Measurements from ENCODE around the gene ANXA4.
"Not testable (repeated sequence)": the region's sequence is repeated elsewhere in the genome, so short reads cannot be mapped to it uniquely, and the experiment has no call there.

Gene ANXA4

GRCh38 chr2:69709290-69709689 is 32.6 kb upstream of the ANXA4 start:
- 0 out of 2 replicates have a peak, but pooled peaks cover 2% of the 10 kb centered on the region for H3K9me3 ChIP-seq (ENCODE audit: control insufficient read depth, insufficient read depth, low read depth, low read length)
- no peaks in the 10 kb centered on the region for H3K27me3 ChIP-seq (ENCODE audit: control insufficient read depth, insufficient read depth, low read length)
- peaks cover 13% of the 10 kb centered on the region for H3K4me1 ChIP-seq (ENCODE audit: control insufficient read depth, insufficient read depth, low read length)
- H3K9ac ChIP-seq (ENCODE audit: low read length), result no peak overlapping the region
- H3K27ac ChIP-seq (ENCODE audit: low read depth, low read length), result no peak overlapping the region
- no peak overlapping the region for H3K4me3 ChIP-seq (ENCODE audit: low read depth, low read length)
- no peaks in the 10 kb centered on the region for H3K36me3 ChIP-seq (ENCODE audit: control insufficient read depth, insufficient read depth, low read length)

GRCh38 chr2:69711971-69712370 is 30.0 kb upstream of the ANXA4 start:
- Histone ChIP-seq H3K4me1 (ENCODE audit: control insufficient read depth, insufficient read depth, low read length) (peaks cover 27% of the 10 kb centered on the region), H3K36me3 (ENCODE audit: control insufficient read depth, insufficient read depth, low read length) (no peaks in the 10 kb centered on the region), H3K4me3 (ENCODE audit: low read depth, low read length) (no peak overlapping the region), H3K9me3 (ENCODE audit: control insufficient read depth, insufficient read depth, low read depth, low read length) (0 out of 2 replicates have a peak, but pooled peaks cover 2% of the 10 kb centered on the region), H3K27me3 (ENCODE audit: control insufficient read depth, insufficient read depth, low read length) (no peaks in the 10 kb centered on the region), H3K9ac (ENCODE audit: low read length) (no peak overlapping the region), H3K27ac (ENCODE audit: low read depth, low read length) (no peak overlapping the region)

- H3K9me3 ChIP-seq (ENCODE audit: control insufficient read depth, insufficient read depth, low read depth, low read length), result 0 out of 2 replicates have a peak, but pooled peaks cover 2% of the 10 kb centered on the region
- no peak overlapping the region for H3K27ac ChIP-seq (ENCODE audit: low read depth, low read length)
- H3K4me1 ChIP-seq (ENCODE audit: control insufficient read depth, insufficient read depth, low read length), result peaks cover 44% of the 10 kb centered on the region
- no peaks in the 10 kb centered on the region for H3K36me3 ChIP-seq (ENCODE audit: control insufficient read depth, insufficient read depth, low read length)
- H3K4me3 ChIP-seq (ENCODE audit: low read depth, low read length), result no peak overlapping the region
- no peak overlapping the region for H3K9ac ChIP-seq (ENCODE audit: low read length)
- no peaks in the 10 kb centered on the region for H3K27me3 ChIP-seq (ENCODE audit: control insufficient read depth, insufficient read depth, low read length)
Measured at GRCh38 chr2:69714024-69714423, 27.9 kb upstream of the ANXA4 start.

GRCh38 chr2:69714539-69715220 is 27.3 kb upstream of the ANXA4 start:
- not testable (repeated sequence) for H3K9ac ChIP-seq (ENCODE audit: low read length); H3K36me3 ChIP-seq (ENCODE audit: control insufficient read depth, insufficient read depth, low read length); H3K4me3 ChIP-seq (ENCODE audit: low read depth, low read length); H3K27ac ChIP-seq (ENCODE audit: low read depth, low read length); H3K27me3 ChIP-seq (ENCODE audit: control insufficient read depth, insufficient read depth, low read length); H3K9me3 ChIP-seq (ENCODE audit: control insufficient read depth, insufficient read depth, low read depth, low read length)
- H3K4me1 ChIP-seq (ENCODE audit: control insufficient read depth, insufficient read depth, low read length), result peaks cover 39% of the 10 kb centered on the region

- H3K36me3 ChIP-seq (ENCODE audit: control insufficient read depth, insufficient read depth, low read length), result no peaks in the 10 kb centered on the region
Measured at GRCh38 chr2:69715964-69716363, 26.0 kb upstream of the ANXA4 start.

GRCh38 chr2:69716555-69717120 is 25.3 kb upstream of the ANXA4 start:
- H3K9me3 ChIP-seq (ENCODE audit: control insufficient read depth, insufficient read depth, low read depth, low read length), result no peaks in the 10 kb centered on the region
- no peaks in the 10 kb centered on the region for H3K36me3 ChIP-seq (ENCODE audit: control insufficient read depth, insufficient read depth, low read length)
- no peak overlapping the region for H3K27ac ChIP-seq (ENCODE audit: low read depth, low read length)
- no peaks in the 10 kb centered on the region for H3K27me3 ChIP-seq (ENCODE audit: control insufficient read depth, insufficient read depth, low read length)
- no peak overlapping the region for H3K9ac ChIP-seq (ENCODE audit: low read length)
- H3K4me3 ChIP-seq (ENCODE audit: low read depth, low read length), result no peak overlapping the region
- peaks cover 39% of the 10 kb centered on the region for H3K4me1 ChIP-seq (ENCODE audit: control insufficient read depth, insufficient read depth, low read length)

More at GRCh38 chr2:69715964-69716363, 26.0 kb upstream of the ANXA4 start:
- Histone ChIP-seq H3K27ac (ENCODE audit: low read depth, low read length) (no peak overlapping the region), H3K9ac (ENCODE audit: low read length) (no peak overlapping the region), H3K9me3 (ENCODE audit: control insufficient read depth, insufficient read depth, low read depth, low read length) (no peaks in the 10 kb centered on the region), H3K27me3 (ENCODE audit: control insufficient read depth, insufficient read depth, low read length) (no peaks in the 10 kb centered on the region), H3K4me3 (ENCODE audit: low read depth, low read length) (no peak overlapping the region), H3K4me1 (ENCODE audit: control insufficient read depth, insufficient read depth, low read length) (peaks cover 39% of the 10 kb centered on the region)

GRCh38 chr2:69717186-69717585 is 24.7 kb upstream of the ANXA4 start:
- Histone ChIP-seq H3K36me3 (ENCODE audit: control insufficient read depth, insufficient read depth, low read length) (no peaks in the 10 kb centered on the region), H3K27ac (ENCODE audit: low read depth, low read length) (no peak overlapping the region), H3K9me3 (ENCODE audit: control insufficient read depth, insufficient read depth, low read depth, low read length) (no peaks in the 10 kb centered on the region), H3K4me1 (ENCODE audit: control insufficient read depth, insufficient read depth, low read length) (peaks cover 39% of the 10 kb centered on the region), H3K9ac (ENCODE audit: low read length) (no peak overlapping the region), H3K4me3 (ENCODE audit: low read depth, low read length) (no peak overlapping the region), H3K27me3 (ENCODE audit: control insufficient read depth, insufficient read depth, low read length) (no peaks in the 10 kb centered on the region)

GRCh38 chr2:69717861-69718273 is 24.1 kb upstream of the ANXA4 start:
- peaks cover 39% of the 10 kb centered on the region for H3K4me1 ChIP-seq (ENCODE audit: control insufficient read depth, insufficient read depth, low read length)
- no peak overlapping the region for H3K27ac ChIP-seq (ENCODE audit: low read depth, low read length)
- no peaks in the 10 kb centered on the region for H3K36me3 ChIP-seq (ENCODE audit: control insufficient read depth, insufficient read depth, low read length)
- H3K4me3 ChIP-seq (ENCODE audit: low read depth, low read length), result no peak overlapping the region
- H3K9ac ChIP-seq (ENCODE audit: low read length), result no peak overlapping the region
- no peaks in the 10 kb centered on the region for H3K27me3 ChIP-seq (ENCODE audit: control insufficient read depth, insufficient read depth, low read length)
- no peaks in the 10 kb centered on the region for H3K9me3 ChIP-seq (ENCODE audit: control insufficient read depth, insufficient read depth, low read depth, low read length)

GRCh38 chr2:69718338-69718965 is 23.5 kb upstream of the ANXA4 start:
- Histone ChIP-seq H3K4me1 (ENCODE audit: control insufficient read depth, insufficient read depth, low read length) (peaks cover 36% of the 10 kb centered on the region), H3K27ac (ENCODE audit: low read depth, low read length) (no peak overlapping the region), H3K9ac (ENCODE audit: low read length) (peak overlapping the region; percentile 28), H3K36me3 (ENCODE audit: control insufficient read depth, insufficient read depth, low read length) (no peaks in the 10 kb centered on the region), H3K9me3 (ENCODE audit: control insufficient read depth, insufficient read depth, low read depth, low read length) (no peaks in the 10 kb centered on the region), H3K4me3 (ENCODE audit: low read depth, low read length) (peak overlapping the region; percentile 5; the same call in 1 of the 2 replicates), H3K27me3 (ENCODE audit: control insufficient read depth, insufficient read depth, low read length) (no peaks in the 10 kb centered on the region)

- Histone ChIP-seq H3K4me3 (ENCODE audit: low read depth, low read length) (no peak overlapping the region), H3K27ac (ENCODE audit: low read depth, low read length) (no peak overlapping the region), H3K4me1 (ENCODE audit: control insufficient read depth, insufficient read depth, low read length) (peaks cover 31% of the 10 kb centered on the region)
Measured at GRCh38 chr2:69720404-69720803, 21.5 kb upstream of the ANXA4 start.

GRCh38 chr2:69721022-69721421 is 20.9 kb upstream of the ANXA4 start:
- Histone ChIP-seq H3K36me3 (ENCODE audit: control insufficient read depth, insufficient read depth, low read length) (no peaks in the 10 kb centered on the region), H3K9me3 (ENCODE audit: control insufficient read depth, insufficient read depth, low read depth, low read length) (no peaks in the 10 kb centered on the region), H3K4me1 (ENCODE audit: control insufficient read depth, insufficient read depth, low read length) (peaks cover 27% of the 10 kb centered on the region), H3K4me3 (ENCODE audit: low read depth, low read length) (no peak overlapping the region), H3K27me3 (ENCODE audit: control insufficient read depth, insufficient read depth, low read length) (no peaks in the 10 kb centered on the region), H3K27ac (ENCODE audit: low read depth, low read length) (no peak overlapping the region), H3K9ac (ENCODE audit: low read length) (no peak overlapping the region)

More at GRCh38 chr2:69720404-69720803, 21.5 kb upstream of the ANXA4 start:
- H3K9ac ChIP-seq (ENCODE audit: low read length), result no peak overlapping the region
- H3K27me3 ChIP-seq (ENCODE audit: control insufficient read depth, insufficient read depth, low read length), result no peaks in the 10 kb centered on the region
- no peaks in the 10 kb centered on the region for H3K36me3 ChIP-seq (ENCODE audit: control insufficient read depth, insufficient read depth, low read length)
- H3K9me3 ChIP-seq (ENCODE audit: control insufficient read depth, insufficient read depth, low read depth, low read length), result no peaks in the 10 kb centered on the region
